PC-9 (cell line): Measurements from ENCODE around the gene GSAP. TPM values are rescaled to one million over a fixed set of nuclear protein-coding genes. Genes with fewer than 3 reads are reported as not detected.
A peak's percentile ranks its signal among the peaks of the same experiment; 100 is the strongest.

ENCODE experiments used
- BruUV-seq: library from RNA; stranded (reverse); fragments of 400-500 nt; replicated peaks from 2 replicates; lab custom pipeline; 2021; lab: Mats Ljungman, UMichigan
- CTCF ChIA-PET: fragments of 300-600 bp; sonication (Branson Sonifier 250); formaldehyde crosslinking; loops from one replicate; lab custom pipeline; 2022; ENCODE audit warnings: antibody characterized with exemption; lab: Charles Lee
- POLR2A ChIA-PET: fragments of 300-600 bp; sonication (Branson Sonifier 250); formaldehyde crosslinking; loops from one replicate; lab custom pipeline; 2022; ENCODE audit warnings: antibody characterized with exemption; ENCODE audit not compliant: unreplicated experiment; lab: Charles Lee
- DNase-seq, 2 experiments: peaks; one replicate each; pipeline versions ENCODE4 v3.0.0 to v3.0.0-alpha.2; 2015 to 2022; ENCODE audit warnings: mixed read lengths in 1 of 2
- H2AFZ ChIP-seq: fragments of 200-600 bp; sonication (generic); 2 replicates; pipeline ENCODE4 v1.8.1; 2017; ENCODE audit warnings: antibody characterized with exemption
- H3F3A ChIP-seq: fragments of 200-600 bp; sonication (generic); 2 replicates; pipeline ENCODE4 v1.8.1; 2017; ENCODE audit warnings: antibody characterized with exemption, mild to moderate bottlenecking, low read depth; ENCODE audit not compliant: insufficient read depth
- H3K27ac ChIP-seq: fragments of 200-600 bp; sonication (generic); 2 replicates; pipeline ENCODE4 v1.6.1; 2016; ENCODE audit warnings: mixed run types
- H3K27me3 ChIP-seq: fragments of 200-600 bp; sonication (generic); 2 replicates; pipeline ENCODE4 v1.6.1; 2016; ENCODE audit warnings: low read depth, mixed run types; ENCODE audit not compliant: insufficient read depth
- H3K36me3 ChIP-seq: fragments of 200-600 bp; sonication (generic); 2 replicates; pipeline ENCODE4 v1.6.1; 2016; ENCODE audit warnings: low read depth, mixed run types
- H3K4me1 ChIP-seq: fragments of 200-600 bp; sonication (generic); replicated peaks from 2 replicates; pipeline ENCODE4 v1.6.1; 2016; ENCODE audit warnings: mixed run types; ENCODE audit not compliant: insufficient read depth
- H3K4me2 ChIP-seq: fragments of 200-600 bp; sonication (generic); 2 replicates; pipeline ENCODE4 v1.6.1; 2017; ENCODE audit warnings: mixed run types
- H3K4me3 ChIP-seq: fragments of 200-600 bp; sonication (generic); 2 replicates; pipeline ENCODE4 v1.6.1; 2016; ENCODE audit warnings: mixed run types
- H3K79me2 ChIP-seq: fragments of 200-600 bp; sonication (generic); 2 replicates; pipeline ENCODE4 v1.6.1; 2017; ENCODE audit warnings: low read depth, mixed run types
- H3K9me2 ChIP-seq: fragments of 200-600 bp; sonication (generic); 2 replicates; pipeline ENCODE4 v1.8.1; 2017; ENCODE audit warnings: mild to moderate bottlenecking; ENCODE audit not compliant: insufficient read depth
- H3K9me3 ChIP-seq: fragments of 200-600 bp; sonication (generic); 2 replicates; pipeline ENCODE4 v1.8.1; 2016; ENCODE audit warnings: low read depth; ENCODE audit not compliant: insufficient read depth
- H4K20me1 ChIP-seq: fragments of 200-600 bp; sonication (generic); 2 replicates; pipeline ENCODE4 v1.8.1; 2017; ENCODE audit not compliant: insufficient read depth
- CTCF ChIP-seq: fragments of 200-600 bp; sonication (generic); conservative IDR thresholded peaks from 2 replicates; pipeline ENCODE4 v1.6.1; 2017; ENCODE audit warnings: mixed run types, antibody characterized with exemption, mild to moderate bottlenecking, moderate library complexity
- EZH2 ChIP-seq: fragments of 200-600 bp; sonication (generic); IDR thresholded peaks from 2 replicates; pipeline ENCODE4 v1.8.0; 2017; ENCODE audit warnings: antibody characterized with exemption, low read depth
- intact Hi-C: fragments of 100-400 bp; cut with micrococcal nuclease; formaldehyde crosslinking; loops from one replicate; pipeline ENCODE4 v1.10.0; 2022; ENCODE audit not compliant: unreplicated experiment
- total RNA-seq: library from RNA; stranded (reverse); gene quantifications from 2 replicates; pipeline ENCODE4 v1.2.3, GENCODE V29; 2021

Gene GSAP
- total RNA-seq, 1 experiment from 2014 or later: 15.6 TPM

- intact Hi-C loops: no loop called here
- Histone ChIP-seq H3K9me3 (no peaks in the 10 kb centered on the region; the same call in 1 of the 2 replicates), H3K36me3 (no peaks in the 10 kb centered on the region), H2AFZ (no peak overlapping the region), H3K4me1 (peaks cover 27% of the 10 kb centered on the region), H3K79me2 (no peaks in the 10 kb centered on the region), H3K4me2 (no peak overlapping the region), H3F3A (peaks cover 27% of the 10 kb centered on the region), H4K20me1 (no peaks in the 10 kb centered on the region), H3K4me3 (no peak overlapping the region), H3K9me2 (no peaks in the 10 kb centered on the region), H3K27me3 (no peaks in the 10 kb centered on the region), H3K27ac (no peak overlapping the region)
- no TSS peak for BruUV-seq
- CTCF ChIA-PET: no interaction called here
- TF ChIP-seq CTCF: no peak
- no peak for TF ChIP-seq EZH2
- POLR2A ChIA-PET: no interaction called here
- no peak for DNase-seq
Measured at GRCh38 chr7:77456696-77457095, 40.5 kb upstream of the GSAP start.

- BruUV-seq: no TSS peak
- Histone ChIP-seq H3K4me2 (no peak overlapping the region; the same call in 1 of the 2 replicates), H3K4me3 (no peak overlapping the region), H2AFZ (no peak overlapping the region), H3K27me3 (no peaks in the 10 kb centered on the region), H3K9me3 (no peaks in the 10 kb centered on the region; the same call in 1 of the 2 replicates), H3K4me1 (peaks cover 19% of the 10 kb centered on the region), H3K36me3 (no peaks in the 10 kb centered on the region), H3K9me2 (no peaks in the 10 kb centered on the region), H3F3A (peaks cover 20% of the 10 kb centered on the region), H3K79me2 (no peaks in the 10 kb centered on the region), H4K20me1 (no peaks in the 10 kb centered on the region), H3K27ac (peak overlapping the region; percentile 26; the same call in 1 of the 2 replicates)
- TF ChIP-seq EZH2: no peak
- no peak for TF ChIP-seq CTCF
- intact Hi-C loops: no loop called here
- ChIA-PET POLR2A (no interaction called here), CTCF (no interaction called here)
- peak; percentile 16 to 79 for DNase-seq
Measured at GRCh38 chr7:77455321-77455720, 39.2 kb upstream of the GSAP start.

DNA sequence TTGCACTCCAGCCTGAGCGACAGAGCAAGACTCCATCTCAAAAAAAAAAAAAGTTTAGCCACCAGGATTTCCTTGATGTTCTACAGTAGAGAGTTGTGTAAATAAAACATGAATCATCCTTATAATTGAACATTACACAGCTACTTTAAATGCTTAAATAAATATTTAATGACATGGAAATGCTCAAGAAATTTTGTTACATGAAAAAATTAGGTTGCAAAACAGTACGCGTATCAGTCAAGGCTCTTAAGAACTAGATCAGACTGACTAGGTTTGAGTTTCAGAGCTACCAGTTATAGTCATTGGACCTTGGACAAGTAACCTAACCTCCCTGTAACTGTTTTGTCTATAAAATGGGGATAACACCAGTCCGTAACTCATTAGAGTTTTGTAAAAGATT lies 38.7 kb upstream of the GSAP start:
- no peak overlapping the region for H3K4me3 ChIP-seq
- H3K4me2 ChIP-seq: no peak overlapping the region
- H3K27ac ChIP-seq: peak overlapping the region; percentile 26; the same call in 1 of the 2 replicates
- no peaks in the 10 kb centered on the region for H4K20me1 ChIP-seq
- no TSS peak for BruUV-seq
- no peaks in the 10 kb centered on the region for H3K9me2 ChIP-seq
- intact Hi-C loops: no loop called here
- no peaks in the 10 kb centered on the region for H3K27me3 ChIP-seq
- H3K36me3 ChIP-seq: no peaks in the 10 kb centered on the region
- ChIA-PET POLR2A (no interaction called here), CTCF (no interaction called here)
- H3K9me3 ChIP-seq: no peaks in the 10 kb centered on the region; the same call in 1 of the 2 replicates
- H3K79me2 ChIP-seq: no peaks in the 10 kb centered on the region
- TF ChIP-seq EZH2 (no peak), CTCF (no peak)
- DNase-seq: peak in 1 of 2 experiments; percentile 72
- H3F3A ChIP-seq: peaks cover 20% of the 10 kb centered on the region
- no peak overlapping the region for H2AFZ ChIP-seq
- peaks cover 19% of the 10 kb centered on the region for H3K4me1 ChIP-seq
